ENCODE measurements around the gene PRRT3.

GRCh38 chr3:9934993-9935392 is 17.2 kb downstream of the PRRT3 start:
- TF ChIP-seq NFRKB (IDR thresholded peaks at IDR 0.05) (no peak), SUZ12 (IDR thresholded peaks at IDR 0.05) (no peak), SP1 (IDR thresholded peaks at IDR 0.05) (no peak), BHLHE40 (IDR thresholded peaks at IDR 0.05; ENCODE audit: borderline replicate concordance) (no peak), FOXK2 (IDR thresholded peaks at IDR 0.05) (no peak), L3MBTL2 (conservative IDR thresholded peaks at IDR 0.05) (no peak), ZNF384 (IDR thresholded peaks at IDR 0.05) (no peak), HDGF (IDR thresholded peaks at IDR 0.05; ENCODE audit: borderline replicate concordance) (no peak), FOXM1 (IDR thresholded peaks at IDR 0.05; ENCODE audit: borderline replicate concordance) (no peak), ARNT (IDR thresholded peaks at IDR 0.05) (no peak), TARDBP (IDR thresholded peaks at IDR 0.05) (no peak)

Data from HEK293T (cell line).